OCI-LY3 (cell line): ENCODE data around the gene SF3A2.

Experiments used
- H2AFZ ChIP-seq: fragments of 200-600, 300-600 bp; shearing (Covaris generic); 2 replicates; pipeline ENCODE4 v1.6.0; 2014; ENCODE audit warnings: antibody characterized with exemption, low read depth, low read length
- H3K27ac ChIP-seq: fragments of 200-600, 300-600 bp; sonication (generic); 2 replicates; pipeline ENCODE4 v1.5.1; 2014; ENCODE audit warnings: mild to moderate bottlenecking, low read length, moderate library complexity, mixed read lengths
- H3K27me3 ChIP-seq: fragments of 200-600, 300-600 bp; sonication (generic); 2 replicates; pipeline ENCODE4 v1.6.1; 2014; ENCODE audit warnings: low read depth, low read length, mixed read lengths
- H3K36me3 ChIP-seq: fragments of 200-600, 300-600 bp; sonication (generic); replicated peaks from 2 replicates; pipeline ENCODE3; 2014; ENCODE audit warnings: low read depth, low read length, mixed read lengths
- H3K4me1 ChIP-seq: fragments of 300-600, 200-600 bp; sonication (generic); 2 replicates; pipeline ENCODE4 v1.6.1; 2014; ENCODE audit warnings: low read length, mixed read lengths
- H3K4me2 ChIP-seq: fragments of 200-600, 300-600 bp; sonication (generic); 2 replicates; pipeline ENCODE4 v1.6.1; 2014; ENCODE audit warnings: low read length, mixed read lengths
- H3K4me3 ChIP-seq: fragments of 300-600, 200-600 bp; sonication (generic); 2 replicates; pipeline ENCODE4 v1.5.1; 2014; ENCODE audit warnings: antibody characterized with exemption, mild to moderate bottlenecking, low read length, moderate library complexity
- H3K79me2 ChIP-seq: fragments of 300-600, 200-600 bp; shearing (Covaris generic); 2 replicates; pipeline ENCODE4 v1.6.1; 2014; ENCODE audit warnings: mild to moderate bottlenecking, low read length, mixed read lengths
- H3K9ac ChIP-seq: fragments of 300-600, 200-600 bp; shearing (Covaris generic); 2 replicates; pipeline ENCODE4 v1.6.0; 2014; ENCODE audit warnings: mild to moderate bottlenecking, low read length, moderate library complexity
- H3K9me3 ChIP-seq: fragments of 200-600, 300-600 bp; shearing (Covaris generic); 2 replicates; pipeline ENCODE4 v1.6.1; 2014; ENCODE audit warnings: low read length, mixed read lengths; ENCODE audit not compliant: insufficient read depth
- H4K20me1 ChIP-seq: fragments of 200-600, 300-600 bp; sonication (generic); 2 replicates; pipeline ENCODE4 v1.6.1; 2016; ENCODE audit warnings: low read length, mixed read lengths; ENCODE audit not compliant: insufficient read depth
- CTCF ChIP-seq: fragments of 200-600, 300-600 bp; sonication (generic); IDR thresholded peaks from 2 replicates; pipeline ENCODE4 v1.5.1; 2014; ENCODE audit warnings: antibody characterized with exemption, low read length, low read depth
- EZH2phosphoT487 ChIP-seq: fragments of 200-600 bp; shearing (Covaris generic); IDR thresholded peaks from 2 replicates; pipeline ENCODE4 v1.6.1; 2018; ENCODE audit warnings: antibody characterized with exemption, mixed run types, low read depth

Gene SF3A2

GRCh38 chr19:2275588-2276428, 39.2 kb downstream of the SF3A2 start:
- no peak for TF ChIP-seq CTCF
- TF ChIP-seq EZH2phosphoT487: no peak
- peaks cover 7% of the 10 kb centered on the region; the same call in 1 of the 2 replicates for H3K27me3 ChIP-seq
- peaks cover 45% of the 10 kb centered on the region for H3K79me2 ChIP-seq
- peaks cover 28% of the 10 kb centered on the region for H3K4me1 ChIP-seq
- H3K27ac ChIP-seq: no peak overlapping the region
- no peak overlapping the region for H3K9ac ChIP-seq
- H4K20me1 ChIP-seq: peaks cover 54% of the 10 kb centered on the region
- H3K9me3 ChIP-seq: no peaks in the 10 kb centered on the region
- H3K4me3 ChIP-seq: no peak overlapping the region
- no peak overlapping the region for H3K4me2 ChIP-seq
- no peak overlapping the region for H2AFZ ChIP-seq
- peaks cover 35% of the 10 kb centered on the region for H3K36me3 ChIP-seq

GRCh38 chr19:2276429-2276986, 39.9 kb downstream of the SF3A2 start:
- H3K4me2 ChIP-seq: no peak overlapping the region
- H3K9me3 ChIP-seq: no peaks in the 10 kb centered on the region
- no peak overlapping the region for H3K9ac ChIP-seq
- H3K36me3 ChIP-seq: peaks cover 28% of the 10 kb centered on the region
- no peak overlapping the region for H3K4me3 ChIP-seq
- peaks cover 26% of the 10 kb centered on the region for H3K4me1 ChIP-seq
- no peak overlapping the region for H3K27ac ChIP-seq
- H3K27me3 ChIP-seq: peaks cover 8% of the 10 kb centered on the region; the same call in 1 of the 2 replicates
- peaks cover 38% of the 10 kb centered on the region for H3K79me2 ChIP-seq
- H4K20me1 ChIP-seq: peaks cover 47% of the 10 kb centered on the region
- H2AFZ ChIP-seq: no peak overlapping the region
- TF ChIP-seq CTCF (no peak), EZH2phosphoT487 (no peak)

GRCh38 chr19:2277138-2277537, 40.5 kb downstream of the SF3A2 start:
- H3K4me1 ChIP-seq: peaks cover 27% of the 10 kb centered on the region
- no peak overlapping the region for H3K9ac ChIP-seq
- H4K20me1 ChIP-seq: peaks cover 40% of the 10 kb centered on the region
- H3K4me2 ChIP-seq: no peak overlapping the region
- TF ChIP-seq EZH2phosphoT487 (no peak), CTCF (no peak)
- no peak overlapping the region for H2AFZ ChIP-seq
- peaks cover 15% of the 10 kb centered on the region for H3K27me3 ChIP-seq
- peaks cover 31% of the 10 kb centered on the region for H3K79me2 ChIP-seq
- peaks cover 24% of the 10 kb centered on the region for H3K36me3 ChIP-seq
- no peak overlapping the region for H3K27ac ChIP-seq
- H3K4me3 ChIP-seq: no peak overlapping the region
- H3K9me3 ChIP-seq: no peaks in the 10 kb centered on the region

GRCh38 chr19:2278459-2279158, 42.0 kb downstream of the SF3A2 start:
- no peak overlapping the region for H3K4me2 ChIP-seq
- H4K20me1 ChIP-seq: peaks cover 26% of the 10 kb centered on the region
- H2AFZ ChIP-seq: no peak overlapping the region
- H3K4me1 ChIP-seq: peaks cover 15% of the 10 kb centered on the region
- H3K36me3 ChIP-seq: peaks cover 16% of the 10 kb centered on the region
- no peak overlapping the region for H3K27ac ChIP-seq
- H3K9me3 ChIP-seq: no peaks in the 10 kb centered on the region
- peaks cover 23% of the 10 kb centered on the region for H3K27me3 ChIP-seq
- H3K9ac ChIP-seq: no peak overlapping the region
- H3K79me2 ChIP-seq: peaks cover 18% of the 10 kb centered on the region
- no peak for TF ChIP-seq CTCF
- no peak overlapping the region for H3K4me3 ChIP-seq
